ENCODE data around the gene NPPA.

The NPPA gene

DNA sequence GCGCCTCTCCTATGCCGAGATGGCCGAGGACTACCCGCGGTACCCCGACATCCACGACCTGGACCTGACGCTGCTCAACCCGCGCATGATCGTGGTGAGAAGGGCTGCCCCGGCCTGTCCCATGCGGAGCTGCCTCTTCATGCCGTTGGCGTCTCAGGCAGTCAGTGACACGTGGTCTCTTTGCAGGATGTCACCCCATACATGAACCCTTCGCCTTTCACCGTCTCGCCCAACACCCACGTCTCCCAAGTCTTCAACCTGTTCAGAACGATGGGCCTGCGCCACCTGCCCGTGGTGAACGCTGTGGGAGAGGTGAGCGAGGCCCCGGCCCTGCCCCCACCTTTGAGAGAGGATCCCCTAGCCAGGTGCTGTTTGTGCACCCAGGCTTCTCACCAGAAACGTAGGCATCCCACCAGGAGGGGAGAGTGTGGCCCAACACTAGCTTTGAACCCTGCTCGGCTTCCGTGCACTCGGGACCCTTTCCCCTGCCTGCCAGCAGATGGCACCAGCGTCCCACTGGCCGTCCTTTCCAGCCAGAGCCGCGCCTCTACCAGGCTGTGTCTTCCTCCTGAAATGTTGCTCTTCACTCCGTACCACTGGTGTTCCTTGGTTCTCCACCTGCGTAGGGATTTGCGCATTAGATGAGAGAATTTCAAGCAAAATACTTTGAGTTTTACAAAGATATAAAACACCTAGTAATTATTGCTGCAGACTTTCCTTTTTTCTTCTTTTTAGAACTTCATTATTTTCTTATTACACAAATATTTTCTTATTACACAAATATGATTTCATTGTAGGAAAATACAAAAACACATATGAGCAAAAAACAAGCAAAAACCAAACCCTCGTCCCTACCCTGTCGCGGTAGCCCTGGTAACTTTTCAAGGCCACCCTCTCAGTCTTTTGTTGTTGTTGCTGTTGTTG, 9.0 kb downstream of the NPPA start:
- H3K27me3 ChIP-seq (replicated peaks; ENCODE audit: control insufficient read depth, insufficient read depth, low read length) = no peaks in the 10 kb centered on the region
- peaks cover 53% of the 10 kb centered on the region for H3K36me3 ChIP-seq (ENCODE audit: control insufficient read depth, insufficient read depth, low read length)
- TF ChIP-seq, protein P1, sequence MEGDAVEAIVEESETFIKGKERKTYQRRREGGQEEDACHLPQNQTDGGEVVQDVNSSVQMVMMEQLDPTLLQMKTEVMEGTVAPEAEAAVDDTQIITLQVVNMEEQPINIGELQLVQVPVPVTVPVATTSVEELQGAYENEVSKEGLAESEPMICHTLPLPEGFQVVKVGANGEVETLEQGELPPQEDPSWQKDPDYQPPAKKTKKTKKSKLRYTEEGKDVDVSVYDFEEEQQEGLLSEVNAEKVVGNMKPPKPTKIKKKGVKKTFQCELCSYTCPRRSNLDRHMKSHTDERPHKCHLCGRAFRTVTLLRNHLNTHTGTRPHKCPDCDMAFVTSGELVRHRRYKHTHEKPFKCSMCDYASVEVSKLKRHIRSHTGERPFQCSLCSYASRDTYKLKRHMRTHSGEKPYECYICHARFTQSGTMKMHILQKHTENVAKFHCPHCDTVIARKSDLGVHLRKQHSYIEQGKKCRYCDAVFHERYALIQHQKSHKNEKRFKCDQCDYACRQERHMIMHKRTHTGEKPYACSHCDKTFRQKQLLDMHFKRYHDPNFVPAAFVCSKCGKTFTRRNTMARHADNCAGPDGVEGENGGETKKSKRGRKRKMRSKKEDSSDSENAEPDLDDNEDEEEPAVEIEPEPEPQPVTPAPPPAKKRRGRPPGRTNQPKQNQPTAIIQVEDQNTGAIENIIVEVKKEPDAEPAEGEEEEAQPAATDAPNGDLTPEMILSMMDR (IDR thresholded peaks at IDR 0.05; ENCODE audit: insufficient read depth, low read length, poor library complexity, severe bottlenecking) = peak; percentile 99
- H3K4me3 ChIP-seq (replicated peaks; ENCODE audit: low read depth, low read length) = no peak overlapping the region
- DNase-seq (ENCODE audit: extremely low read depth, insufficient read length) = peak; percentile 37

DNA sequence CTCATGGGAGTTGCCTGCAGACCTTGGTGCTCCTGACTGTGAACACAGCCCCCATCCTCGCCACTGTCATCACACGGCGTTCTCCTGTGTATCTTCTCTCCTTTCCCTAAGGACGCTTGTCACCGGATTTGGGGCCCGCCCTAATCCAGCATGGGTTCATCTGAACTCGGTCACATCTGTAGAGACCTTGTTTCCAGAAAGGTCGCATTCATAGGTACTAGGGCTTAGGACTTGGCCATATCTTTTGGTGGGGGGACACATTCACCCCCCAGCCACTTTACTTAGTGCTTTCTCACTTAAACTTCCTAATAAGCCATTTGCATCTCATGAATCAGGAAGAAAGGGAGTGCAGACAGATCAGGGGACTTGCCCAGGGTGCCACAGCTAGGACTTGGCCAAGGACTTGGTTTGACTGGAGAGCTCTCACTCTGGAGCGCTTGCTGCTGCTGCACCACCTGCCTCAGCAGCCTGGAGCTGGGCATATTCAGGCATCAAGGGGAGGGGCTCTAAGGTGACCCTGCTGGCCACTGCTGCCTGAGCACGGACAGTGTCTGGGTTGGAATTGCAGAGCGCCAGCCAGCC, 9.7 kb downstream of the NPPA start:
- Histone ChIP-seq H3K36me3 (ENCODE audit: control insufficient read depth, insufficient read depth, low read length) (peaks cover 56% of the 10 kb centered on the region), H3K4me3 (replicated peaks; ENCODE audit: low read depth, low read length) (no peak overlapping the region), H3K27me3 (replicated peaks; ENCODE audit: control insufficient read depth, insufficient read depth, low read length) (no peaks in the 10 kb centered on the region)
- TF ChIP-seq, protein P1 (IDR thresholded peaks at IDR 0.05; ENCODE audit: insufficient read depth, low read length, poor library complexity, severe bottlenecking) = no peak
- no peak for DNase-seq (ENCODE audit: extremely low read depth, insufficient read length)

DNA sequence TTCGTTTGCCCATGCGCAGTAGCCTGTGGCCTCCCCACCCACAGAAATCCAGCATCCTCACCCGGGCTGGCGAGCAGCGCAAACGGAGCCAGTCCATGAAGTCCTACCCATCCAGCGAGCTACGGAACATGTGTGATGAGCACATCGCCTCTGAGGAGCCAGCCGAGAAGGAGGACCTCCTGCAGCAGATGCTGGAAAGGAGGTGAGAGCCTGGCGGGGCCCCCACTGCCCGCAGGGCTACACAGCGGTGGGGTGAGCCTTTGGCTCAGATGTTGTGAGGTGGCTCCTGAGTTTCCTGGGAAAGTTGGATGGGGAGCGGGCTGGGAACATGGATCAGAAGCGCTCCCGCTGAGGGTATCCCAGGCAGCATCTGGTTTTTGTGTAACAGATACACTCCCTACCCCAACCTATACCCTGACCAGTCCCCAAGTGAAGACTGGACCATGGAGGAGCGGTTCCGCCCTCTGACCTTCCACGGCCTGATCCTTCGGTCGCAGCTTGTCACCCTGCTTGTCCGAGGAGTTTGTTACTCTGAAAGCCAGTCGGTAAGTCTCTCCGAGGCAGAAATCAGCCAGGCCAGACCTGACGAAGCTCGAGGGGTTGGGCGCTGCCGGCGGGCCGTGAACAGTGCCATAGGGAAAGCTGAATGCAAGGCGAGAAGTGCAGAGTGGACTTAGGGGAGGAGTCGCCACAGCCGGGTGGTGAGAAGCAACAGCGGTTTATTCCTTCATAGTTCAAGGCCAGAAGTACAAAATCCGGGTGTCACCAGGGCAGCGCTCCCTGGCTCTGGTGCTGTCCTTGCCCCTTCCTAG, 10.4 kb downstream of the NPPA start:
- Histone ChIP-seq H3K27me3 (replicated peaks; ENCODE audit: control insufficient read depth, insufficient read depth, low read length) (no peaks in the 10 kb centered on the region), H3K36me3 (ENCODE audit: control insufficient read depth, insufficient read depth, low read length) (peaks cover 57% of the 10 kb centered on the region), H3K4me3 (replicated peaks; ENCODE audit: low read depth, low read length) (no peak overlapping the region)
- no peak for DNase-seq (ENCODE audit: extremely low read depth, insufficient read length)
- TF ChIP-seq, protein P1 (IDR thresholded peaks at IDR 0.05; ENCODE audit: insufficient read depth, low read length, poor library complexity, severe bottlenecking) = no peak

DNA sequence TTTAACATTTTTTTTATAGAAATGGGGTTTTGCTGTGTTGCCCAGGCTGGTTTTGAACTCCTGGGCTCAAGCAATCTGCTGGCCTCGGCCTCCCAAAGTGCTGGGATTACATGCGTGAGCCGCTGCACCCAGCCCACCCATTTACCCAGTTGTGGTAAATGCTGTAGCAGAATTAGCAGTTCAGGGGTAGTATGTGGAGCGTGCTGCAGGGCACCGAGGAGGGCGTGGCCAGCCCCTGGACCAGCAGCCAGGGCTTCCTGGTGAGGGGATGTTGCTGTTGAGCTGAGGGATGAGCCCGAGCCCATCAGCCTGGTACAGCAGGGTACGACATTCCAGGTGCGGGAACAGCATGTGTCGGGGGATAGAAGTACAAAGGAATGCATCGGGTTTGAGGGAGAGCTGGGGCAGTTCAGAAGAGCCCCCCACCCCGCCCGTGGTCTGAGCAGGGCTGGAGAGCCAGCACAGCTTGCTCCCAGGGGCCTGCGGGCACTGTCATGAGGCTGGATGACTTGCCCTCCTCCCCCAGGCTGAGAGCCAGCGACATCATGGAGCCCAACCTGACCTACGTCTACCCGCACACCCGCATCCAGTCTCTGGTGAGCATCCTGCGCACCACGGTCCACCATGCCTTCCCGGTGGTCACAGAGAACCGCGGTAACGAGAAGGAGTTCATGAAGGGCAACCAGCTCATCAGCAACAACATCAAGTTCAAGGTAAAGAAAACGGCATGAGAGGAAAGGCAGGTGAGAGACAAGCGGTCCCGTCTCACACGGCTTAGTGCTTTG, 11.9 kb downstream of the NPPA start:
- DNase-seq (ENCODE audit: extremely low read depth, insufficient read length) = no peak
- H3K27me3 ChIP-seq (replicated peaks; ENCODE audit: control insufficient read depth, insufficient read depth, low read length) = no peaks in the 10 kb centered on the region
- no peak overlapping the region for H3K4me3 ChIP-seq (replicated peaks; ENCODE audit: low read depth, low read length)
- TF ChIP-seq, protein P1 (IDR thresholded peaks at IDR 0.05; ENCODE audit: insufficient read depth, low read length, poor library complexity, severe bottlenecking) = no peak
- H3K36me3 ChIP-seq (ENCODE audit: control insufficient read depth, insufficient read depth, low read length) = peaks cover 53% of the 10 kb centered on the region

DNA sequence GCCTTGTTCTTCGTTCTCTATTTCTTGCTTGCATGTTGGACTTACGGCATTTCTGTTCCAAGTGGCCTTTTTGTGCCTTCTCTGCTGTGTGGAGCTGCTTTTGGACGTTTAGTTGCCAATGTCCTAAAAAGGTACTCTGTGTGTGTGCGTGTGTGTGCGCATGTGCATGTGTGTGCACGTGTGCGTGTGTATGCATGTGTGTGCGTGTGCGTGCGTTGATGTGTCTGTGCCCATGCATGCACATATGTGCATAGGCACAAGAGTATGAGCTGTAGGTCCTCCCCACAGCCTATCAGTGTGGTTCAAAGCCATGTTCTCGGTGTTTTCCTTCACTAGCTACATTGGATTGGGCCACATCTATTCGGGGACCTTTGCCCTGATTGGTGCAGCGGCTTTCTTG, 13.7 kb downstream of the NPPA start:
- H3K36me3 ChIP-seq (ENCODE audit: control insufficient read depth, insufficient read depth, low read length) = peaks cover 50% of the 10 kb centered on the region
- TF ChIP-seq, protein P1 (IDR thresholded peaks at IDR 0.05; ENCODE audit: insufficient read depth, low read length, poor library complexity, severe bottlenecking) = no peak

More for the DNA sequence above, 13.7 kb downstream of the NPPA start:
- no peak for DNase-seq (ENCODE audit: extremely low read depth, insufficient read length)
- Histone ChIP-seq H3K27me3 (replicated peaks; ENCODE audit: control insufficient read depth, insufficient read depth, low read length) (no peaks in the 10 kb centered on the region), H3K4me3 (replicated peaks; ENCODE audit: low read depth, low read length) (no peak overlapping the region)

Data from GM06990 (cell line).